Nephron progenitor cell (in vitro differentiated cells): ENCODE results near the gene SYCN.
A peak's percentile ranks its signal among the peaks of the same experiment; 100 is the strongest.

ENCODE experiments used
- DNase-seq: peaks from one replicate; pipeline ENCODE4 v3.0.0; 2021
- H3K27ac Mint-ChIP-seq: 2 replicates; pipeline ENCODE4 v1.8.0; 2021; ENCODE audit warnings: mild to moderate bottlenecking, moderate library complexity, mixed read lengths
- H3K27me3 Mint-ChIP-seq: 2 replicates; pipeline ENCODE4 v1.8.0; 2021; ENCODE audit warnings: mild to moderate bottlenecking, low read depth, mixed read lengths; ENCODE audit not compliant: poor library complexity
- H3K36me3 Mint-ChIP-seq: 2 replicates; pipeline ENCODE4 v1.8.0; 2021; ENCODE audit warnings: low read depth, mixed read lengths
- H3K4me1 Mint-ChIP-seq: 2 replicates; pipeline ENCODE4 v1.8.0; 2021; ENCODE audit warnings: mixed read lengths
- H3K4me3 Mint-ChIP-seq: 2 replicates; pipeline ENCODE4 v1.8.0; 2021; ENCODE audit warnings: mild to moderate bottlenecking, moderate library complexity, mixed read lengths
- H3K9me3 Mint-ChIP-seq: 2 replicates; pipeline ENCODE4 v1.8.0; 2021; ENCODE audit warnings: mild to moderate bottlenecking, moderate library complexity, mixed read lengths
- TF ChIP-seq, protein P1 (sequence below): fragments of 200-600 bp; sonication (generic); IDR thresholded peaks from 2 replicates; pipeline ENCODE4 v1.5.0; 2021; ENCODE audit warnings: antibody characterized with exemption

Gene SYCN

DNA sequence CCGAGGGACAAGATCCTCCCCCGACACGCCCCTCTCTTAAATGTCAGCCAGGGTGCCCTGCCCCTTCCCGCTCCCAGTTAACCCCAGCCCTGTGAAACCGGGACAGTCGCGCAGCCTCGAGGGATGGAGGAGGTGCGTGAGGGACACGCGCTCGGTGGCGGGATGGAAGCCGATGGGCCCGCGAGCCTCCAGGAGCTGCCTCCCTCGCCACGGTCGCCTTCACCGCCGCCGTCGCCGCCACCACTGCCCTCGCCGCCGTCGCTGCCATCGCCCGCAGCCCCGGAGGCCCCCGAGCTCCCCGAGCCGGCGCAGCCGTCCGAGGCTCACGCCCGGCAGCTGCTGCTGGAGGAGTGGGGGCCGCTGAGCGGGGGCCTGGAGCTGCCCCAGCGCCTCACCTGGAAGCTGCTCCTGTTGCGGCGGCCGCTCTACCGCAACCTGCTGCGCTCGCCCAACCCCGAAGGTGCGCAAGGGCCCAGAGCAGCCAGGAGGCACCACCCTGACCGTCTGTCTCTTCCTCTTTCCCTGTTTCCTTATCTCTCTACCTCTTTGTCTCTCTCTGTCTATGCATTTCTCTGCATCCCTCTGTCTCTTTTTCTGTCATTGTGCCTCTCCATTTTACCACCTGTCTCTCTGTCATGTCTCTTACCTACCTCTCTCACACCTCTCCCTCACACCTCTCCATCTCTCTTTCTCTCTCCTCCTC lies 7.1 kb downstream of the SYCN start, which contains the start of gene NCCRP1:
NCCRP1 (plus strand) TSS at position 105 of the 703 bp plus-strand sequence; CDS start at position 124, 19 bp downstream.
- Mint-ChIP-seq H3K27ac (no peak within 1 kb of the TSS), H3K4me3 (peak within 1 kb of the TSS; percentile 82), H3K9me3 (no peaks in the 10 kb centered on the region), H3K27me3 (peaks cover 74% of the 10 kb centered on the region), H3K4me1 (peaks cover 72% of the 10 kb centered on the region), H3K36me3 (no peaks in the 10 kb centered on the region)
- DNase-seq: peak; percentile 69
- TF ChIP-seq, protein P1, sequence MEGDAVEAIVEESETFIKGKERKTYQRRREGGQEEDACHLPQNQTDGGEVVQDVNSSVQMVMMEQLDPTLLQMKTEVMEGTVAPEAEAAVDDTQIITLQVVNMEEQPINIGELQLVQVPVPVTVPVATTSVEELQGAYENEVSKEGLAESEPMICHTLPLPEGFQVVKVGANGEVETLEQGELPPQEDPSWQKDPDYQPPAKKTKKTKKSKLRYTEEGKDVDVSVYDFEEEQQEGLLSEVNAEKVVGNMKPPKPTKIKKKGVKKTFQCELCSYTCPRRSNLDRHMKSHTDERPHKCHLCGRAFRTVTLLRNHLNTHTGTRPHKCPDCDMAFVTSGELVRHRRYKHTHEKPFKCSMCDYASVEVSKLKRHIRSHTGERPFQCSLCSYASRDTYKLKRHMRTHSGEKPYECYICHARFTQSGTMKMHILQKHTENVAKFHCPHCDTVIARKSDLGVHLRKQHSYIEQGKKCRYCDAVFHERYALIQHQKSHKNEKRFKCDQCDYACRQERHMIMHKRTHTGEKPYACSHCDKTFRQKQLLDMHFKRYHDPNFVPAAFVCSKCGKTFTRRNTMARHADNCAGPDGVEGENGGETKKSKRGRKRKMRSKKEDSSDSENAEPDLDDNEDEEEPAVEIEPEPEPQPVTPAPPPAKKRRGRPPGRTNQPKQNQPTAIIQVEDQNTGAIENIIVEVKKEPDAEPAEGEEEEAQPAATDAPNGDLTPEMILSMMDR: no peak

DNA sequence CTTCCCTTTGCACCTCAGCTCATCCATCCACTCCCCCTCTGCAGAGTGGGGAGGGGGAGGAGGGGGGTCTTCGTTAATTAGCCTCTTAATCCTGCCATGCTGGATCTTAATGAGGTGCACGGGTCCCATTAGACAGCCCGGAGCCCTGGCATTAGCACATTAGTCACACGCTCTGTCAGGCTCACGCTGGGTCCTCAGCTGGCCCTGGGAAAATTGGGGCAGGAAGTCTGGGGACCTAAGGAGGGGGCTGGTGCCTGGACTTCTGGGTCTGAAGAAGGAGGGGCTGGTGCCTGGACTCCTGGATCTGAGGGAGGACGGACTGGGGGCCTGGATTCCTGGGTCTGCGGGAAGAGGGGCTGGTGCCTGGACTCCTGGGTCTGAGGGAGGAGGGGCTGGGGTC lies 7.7 kb downstream of the SYCN start:
- no peak overlapping the region for H3K27ac Mint-ChIP-seq
- no peak overlapping the region for H3K4me3 Mint-ChIP-seq
- H3K27me3 Mint-ChIP-seq: peaks cover 69% of the 10 kb centered on the region
- TF ChIP-seq, protein P1: no peak
- peaks cover 66% of the 10 kb centered on the region for H3K4me1 Mint-ChIP-seq
- peak; percentile 27 for DNase-seq
- no peaks in the 10 kb centered on the region for H3K9me3 Mint-ChIP-seq
- no peaks in the 10 kb centered on the region for H3K36me3 Mint-ChIP-seq

DNA sequence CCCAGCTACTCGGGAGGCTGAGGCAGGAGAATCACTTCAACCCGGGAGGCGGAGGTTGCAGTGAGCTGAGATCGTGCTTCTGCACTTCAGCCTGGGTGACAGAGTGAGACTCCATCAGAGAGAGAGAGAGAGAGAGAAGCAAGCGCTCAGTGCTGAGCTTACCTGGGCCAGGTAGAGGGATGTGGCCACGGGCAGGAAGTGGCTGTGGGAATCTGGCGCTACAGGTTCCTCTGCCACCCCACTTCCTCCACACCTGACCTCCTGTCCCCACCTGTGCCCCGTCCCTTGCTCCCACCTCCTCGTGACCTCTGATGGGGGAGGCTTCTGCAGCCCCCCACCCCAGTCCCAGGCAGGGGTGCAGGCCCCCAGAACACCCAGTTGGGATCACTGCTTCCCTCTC lies 8.3 kb downstream of the SYCN start:
- H3K4me1 Mint-ChIP-seq: peaks cover 64% of the 10 kb centered on the region
- H3K27me3 Mint-ChIP-seq: peaks cover 64% of the 10 kb centered on the region
- H3K9me3 Mint-ChIP-seq: no peaks in the 10 kb centered on the region
- H3K4me3 Mint-ChIP-seq: peak overlapping the region; percentile 54
- TF ChIP-seq, protein P1: no peak
- no peak overlapping the region for H3K27ac Mint-ChIP-seq
- no peaks in the 10 kb centered on the region for H3K36me3 Mint-ChIP-seq
- DNase-seq: no peak

DNA sequence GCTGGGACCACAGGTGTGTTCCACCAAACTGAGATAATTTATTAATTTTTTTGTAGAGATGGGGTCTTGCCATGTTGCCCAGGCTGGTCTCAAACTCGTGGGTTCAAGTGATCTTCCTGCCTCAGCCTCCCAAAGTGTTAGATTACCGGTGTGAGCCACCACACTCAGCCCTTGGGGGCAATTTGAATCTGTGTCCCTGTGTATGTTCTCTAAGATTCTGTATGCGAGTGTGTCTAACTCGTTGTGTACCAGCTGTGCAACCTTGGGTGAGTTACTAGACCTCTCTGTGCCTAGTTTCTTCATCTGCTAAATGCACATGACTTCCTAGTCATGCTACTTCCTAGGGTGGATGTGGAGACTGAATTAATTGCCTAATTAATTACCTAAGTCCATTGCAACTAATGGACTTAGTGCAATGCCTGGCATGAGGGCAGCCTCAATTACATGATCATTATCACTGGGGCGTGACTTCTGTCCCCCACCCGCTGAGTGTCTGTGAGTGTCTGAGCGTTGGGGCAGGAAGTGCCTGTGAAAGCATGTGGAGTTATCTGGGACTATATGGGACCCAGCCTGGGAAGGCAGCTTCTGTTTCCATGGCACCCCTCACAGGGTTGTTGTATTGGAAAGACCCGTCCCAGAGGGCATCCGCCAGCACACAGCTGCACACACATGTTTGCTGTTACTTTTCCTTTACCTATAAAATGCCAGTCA lies 9.1 kb downstream of the SYCN start:
- H3K4me3 Mint-ChIP-seq: peak overlapping the region; percentile 54
- H3K27me3 Mint-ChIP-seq: peaks cover 65% of the 10 kb centered on the region
- H3K9me3 Mint-ChIP-seq: no peaks in the 10 kb centered on the region
- no peak overlapping the region for H3K27ac Mint-ChIP-seq
- H3K36me3 Mint-ChIP-seq: no peaks in the 10 kb centered on the region
- DNase-seq: no peak
- H3K4me1 Mint-ChIP-seq: peaks cover 62% of the 10 kb centered on the region
- TF ChIP-seq, protein P1: no peak

DNA sequence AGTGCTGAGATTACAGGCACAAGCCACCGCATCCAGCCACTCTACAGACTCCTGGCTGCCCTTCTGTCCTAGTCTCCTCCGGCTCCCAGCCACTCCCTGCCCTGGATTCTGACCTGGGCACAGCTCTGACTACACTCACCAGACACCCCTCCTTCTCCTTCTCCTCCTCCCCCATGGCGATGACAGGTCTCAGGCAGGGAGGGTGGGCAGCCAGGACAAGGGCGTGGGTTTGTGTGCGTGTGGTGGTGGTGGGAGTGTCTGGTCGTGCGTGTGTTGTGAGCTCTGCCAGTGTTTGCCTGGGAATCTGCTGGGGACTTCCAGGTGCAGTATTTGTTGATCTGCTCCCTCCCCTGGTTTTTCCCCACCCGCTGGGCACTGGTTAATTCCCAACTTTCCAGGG lies 10.3 kb downstream of the SYCN start:
- H3K36me3 Mint-ChIP-seq: no peaks in the 10 kb centered on the region
- DNase-seq: no peak
- H3K27ac Mint-ChIP-seq: peak overlapping the region; percentile 5
- TF ChIP-seq, protein P1: no peak
- peaks cover 63% of the 10 kb centered on the region for H3K27me3 Mint-ChIP-seq
- H3K4me1 Mint-ChIP-seq: peaks cover 55% of the 10 kb centered on the region
- H3K9me3 Mint-ChIP-seq: no peaks in the 10 kb centered on the region
- H3K4me3 Mint-ChIP-seq: no peak overlapping the region
